ENCODE measurements around the gene CETP.

CETP gene

DNA sequence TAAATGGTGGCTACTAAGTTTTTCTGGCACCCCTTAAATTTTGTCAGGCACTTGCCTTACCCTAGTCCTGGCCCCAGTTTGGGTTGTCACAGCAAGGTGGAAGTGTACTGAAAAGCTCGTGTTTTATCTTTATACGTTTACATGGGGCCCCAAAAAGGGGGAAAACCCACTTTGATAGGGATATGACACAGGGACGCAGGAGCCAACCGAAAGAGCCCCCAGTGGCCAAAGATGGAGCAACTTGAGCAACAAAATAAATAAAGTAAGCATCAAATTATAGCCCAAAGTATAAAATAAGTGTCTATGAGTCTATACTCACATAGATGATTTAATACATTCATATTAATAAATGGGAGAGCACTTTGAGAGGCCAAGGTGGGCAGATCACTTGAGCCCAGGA is 5.0 kb upstream of the CETP start:
- TF ChIP-seq CTCF (IDR thresholded peaks at IDR 0.05; ENCODE audit: control insufficient read depth, insufficient read depth, low read depth, low read length, missing control alignments), result no peak
- no peak overlapping the region for H3K4me3 ChIP-seq (ENCODE audit: control insufficient read depth, low read depth, low read length)
- no peak for DNase-seq (ENCODE audit: low read depth)

DNA sequence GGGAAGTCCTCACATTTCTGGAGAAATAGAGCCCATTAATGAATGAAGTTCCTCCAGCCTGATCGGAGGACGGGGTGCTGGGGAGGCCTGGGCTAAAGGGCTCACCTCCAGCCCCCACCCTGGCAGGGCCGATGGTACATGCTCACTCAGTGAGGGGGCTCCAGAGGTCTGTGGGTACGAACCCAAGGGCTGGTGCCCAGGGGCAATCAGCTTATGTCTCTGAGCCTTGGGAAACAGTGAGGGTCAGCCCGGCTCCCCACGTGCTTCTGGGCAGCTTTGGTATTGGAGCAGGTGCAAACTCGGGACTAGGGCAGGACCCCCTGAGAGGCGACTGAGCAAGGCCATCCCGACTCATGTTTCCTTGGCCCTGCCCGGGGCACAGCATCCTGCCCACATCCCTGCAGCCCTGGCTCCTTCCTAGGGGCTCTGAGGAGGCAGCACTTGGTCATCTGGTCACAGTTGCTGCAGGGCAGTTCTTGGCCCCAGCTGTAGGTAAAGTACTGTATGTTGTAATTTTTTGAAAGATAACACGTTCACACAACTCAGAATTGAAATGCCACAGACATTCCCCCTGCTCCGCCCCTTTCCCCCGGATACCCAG is 969 bp upstream of the CETP start:
- H3K4me3 ChIP-seq (ENCODE audit: control insufficient read depth, low read depth, low read length), result no peak overlapping the region
- no peak for TF ChIP-seq CTCF (IDR thresholded peaks at IDR 0.05; ENCODE audit: control insufficient read depth, insufficient read depth, low read depth, low read length, missing control alignments)
- no peak for DNase-seq (ENCODE audit: low read depth)

DNA sequence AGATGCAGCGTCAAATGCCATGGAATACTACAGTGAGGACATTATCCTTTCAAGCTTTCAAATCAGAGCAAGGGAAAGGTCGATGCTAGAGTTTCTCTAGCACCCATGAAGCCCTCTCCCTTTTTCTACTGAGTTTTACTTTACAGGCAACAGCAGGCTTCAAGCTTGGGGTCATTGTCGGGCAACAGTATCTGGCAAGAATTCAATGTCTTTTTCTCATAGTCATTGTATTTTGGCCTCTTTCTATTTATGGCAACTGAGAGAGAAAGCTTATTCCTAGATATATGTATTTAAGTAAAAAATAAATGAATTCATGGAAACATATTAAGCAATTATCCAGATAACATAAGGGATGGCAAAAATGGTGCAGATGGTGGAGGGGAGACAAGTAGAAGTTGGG is 364 bp upstream of the CETP start:
- no peak for TF ChIP-seq CTCF (IDR thresholded peaks at IDR 0.05; ENCODE audit: control insufficient read depth, insufficient read depth, low read depth, low read length, missing control alignments)
- DNase-seq (ENCODE audit: low read depth), result no peak
- H3K4me3 ChIP-seq (ENCODE audit: control insufficient read depth, low read depth, low read length), result no peak overlapping the region

DNA sequence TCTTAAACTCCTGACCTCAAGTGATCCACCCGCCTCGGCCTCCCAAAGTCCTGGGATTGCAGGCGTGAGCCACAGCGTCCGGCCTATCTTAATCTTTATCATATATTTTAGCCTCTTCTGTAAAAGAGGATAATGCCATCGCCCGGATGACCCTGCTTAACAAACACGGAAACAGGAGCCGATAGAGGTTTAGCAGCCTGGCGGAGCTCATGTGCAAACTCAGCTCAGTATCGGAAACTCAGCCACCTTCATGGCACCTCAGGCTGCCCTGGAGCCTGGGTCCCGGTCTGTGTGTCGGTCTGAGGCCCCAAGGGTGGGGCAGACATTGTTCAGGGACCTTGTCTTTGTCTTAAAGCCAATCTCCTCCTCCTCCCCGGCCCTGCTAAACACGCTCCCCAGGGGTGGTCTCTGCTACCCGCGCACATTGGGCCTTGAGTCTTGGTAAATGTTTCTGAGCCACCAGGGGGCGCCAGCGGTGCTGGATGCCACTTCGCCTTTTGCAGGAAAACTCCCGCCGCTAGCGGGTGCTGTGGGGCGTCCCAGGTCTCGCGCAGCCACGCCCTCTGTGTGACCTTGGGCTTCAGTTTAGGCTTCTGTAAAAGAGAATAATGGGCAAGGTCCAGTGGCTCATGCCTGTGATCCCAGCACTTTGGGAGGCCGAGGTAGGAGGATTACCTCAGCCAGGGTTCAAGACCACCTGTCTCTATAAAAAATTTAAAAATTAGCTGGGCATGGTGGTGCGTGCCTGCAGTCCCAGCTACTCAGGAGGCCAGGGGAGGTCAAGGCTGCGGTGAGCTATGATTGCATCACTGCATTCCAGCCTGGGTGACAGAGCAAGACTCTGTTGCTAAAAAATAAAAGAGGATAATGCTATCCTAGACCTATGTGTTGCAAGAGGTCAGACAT is 2.7 kb downstream of the CETP start:
- peak; percentile 68 for DNase-seq (ENCODE audit: low read depth)
- peak; percentile 72 for TF ChIP-seq CTCF (IDR thresholded peaks at IDR 0.05; ENCODE audit: control insufficient read depth, insufficient read depth, low read depth, low read length, missing control alignments)
- H3K4me3 ChIP-seq (ENCODE audit: control insufficient read depth, low read depth, low read length), result no peak overlapping the region

DNA sequence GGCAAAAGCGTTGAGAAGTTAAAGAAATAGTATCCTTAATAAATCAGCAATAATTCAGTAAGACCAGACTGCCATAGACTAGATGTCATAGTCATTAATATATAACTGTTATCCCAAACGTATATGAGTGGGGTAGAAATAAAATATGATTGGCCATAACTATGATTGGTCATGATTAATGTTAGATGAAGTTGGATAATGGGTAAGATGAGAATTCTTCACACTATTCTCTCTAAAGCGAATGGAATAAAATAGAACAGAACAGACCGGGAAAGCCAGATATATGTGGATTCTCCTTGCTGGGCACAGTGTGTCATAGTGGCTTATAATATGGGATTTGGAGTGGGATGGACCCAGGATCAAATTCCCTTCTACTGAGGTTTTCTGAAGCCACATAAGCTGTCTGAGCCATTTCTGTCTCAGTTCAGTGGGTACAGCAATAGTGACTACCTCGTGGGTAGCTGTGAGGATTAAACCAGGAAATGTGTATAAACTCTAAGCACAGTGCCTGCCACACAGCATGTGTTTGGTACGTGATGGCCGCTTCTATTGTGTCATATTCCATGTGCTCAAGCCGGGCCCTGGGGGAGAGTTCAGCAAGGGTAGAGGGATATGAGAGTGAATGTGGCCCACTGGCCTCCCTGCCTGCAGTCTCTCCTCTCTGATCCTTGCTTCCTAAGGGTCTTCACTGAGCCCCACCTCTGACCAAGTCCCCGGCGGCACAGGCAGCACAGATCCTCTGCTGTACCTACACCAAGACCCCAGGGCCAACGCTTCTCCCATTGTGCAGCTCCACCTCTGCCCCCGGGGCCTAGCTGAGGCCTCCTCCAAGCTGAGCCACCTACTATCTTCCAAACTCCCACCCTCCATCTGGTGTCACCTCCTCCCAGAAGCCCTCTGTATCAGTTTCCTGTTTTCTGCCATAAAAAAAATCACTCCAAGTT is 3.7 kb downstream of the CETP start:
- H3K4me3 ChIP-seq (ENCODE audit: control insufficient read depth, low read depth, low read length), result no peak overlapping the region
- no peak for DNase-seq (ENCODE audit: low read depth)
- no peak for TF ChIP-seq CTCF (IDR thresholded peaks at IDR 0.05; ENCODE audit: control insufficient read depth, insufficient read depth, low read depth, low read length, missing control alignments)

DNA sequence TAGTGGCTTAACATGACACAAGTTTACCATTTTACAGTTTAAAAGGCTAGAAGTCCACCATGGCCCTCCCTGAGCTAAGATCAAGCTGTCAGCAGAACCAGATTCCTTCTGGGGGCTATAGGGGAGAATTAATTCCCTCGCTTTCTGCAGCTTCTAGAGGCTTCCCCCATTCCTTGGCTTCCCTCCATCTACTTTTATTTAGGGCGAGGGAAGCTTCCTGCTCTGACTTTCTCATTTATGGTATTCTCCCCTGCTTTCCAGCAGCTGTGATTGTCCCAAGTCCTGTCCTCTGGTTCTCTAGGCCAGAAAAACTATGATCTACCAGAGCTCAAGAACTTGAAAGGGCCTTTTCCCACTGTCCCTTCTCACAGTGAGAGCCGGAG is 4.3 kb downstream of the CETP start:
- no peak overlapping the region for H3K4me3 ChIP-seq (ENCODE audit: control insufficient read depth, low read depth, low read length)
- no peak for DNase-seq (ENCODE audit: low read depth)
- TF ChIP-seq CTCF (IDR thresholded peaks at IDR 0.05; ENCODE audit: control insufficient read depth, insufficient read depth, low read depth, low read length, missing control alignments), result no peak
